ENCODE results near the gene MROH9. TPM values are rescaled to one million over a fixed set of nuclear protein-coding genes. Genes with fewer than 3 reads are reported as not detected.

Gene MROH9, protein sequence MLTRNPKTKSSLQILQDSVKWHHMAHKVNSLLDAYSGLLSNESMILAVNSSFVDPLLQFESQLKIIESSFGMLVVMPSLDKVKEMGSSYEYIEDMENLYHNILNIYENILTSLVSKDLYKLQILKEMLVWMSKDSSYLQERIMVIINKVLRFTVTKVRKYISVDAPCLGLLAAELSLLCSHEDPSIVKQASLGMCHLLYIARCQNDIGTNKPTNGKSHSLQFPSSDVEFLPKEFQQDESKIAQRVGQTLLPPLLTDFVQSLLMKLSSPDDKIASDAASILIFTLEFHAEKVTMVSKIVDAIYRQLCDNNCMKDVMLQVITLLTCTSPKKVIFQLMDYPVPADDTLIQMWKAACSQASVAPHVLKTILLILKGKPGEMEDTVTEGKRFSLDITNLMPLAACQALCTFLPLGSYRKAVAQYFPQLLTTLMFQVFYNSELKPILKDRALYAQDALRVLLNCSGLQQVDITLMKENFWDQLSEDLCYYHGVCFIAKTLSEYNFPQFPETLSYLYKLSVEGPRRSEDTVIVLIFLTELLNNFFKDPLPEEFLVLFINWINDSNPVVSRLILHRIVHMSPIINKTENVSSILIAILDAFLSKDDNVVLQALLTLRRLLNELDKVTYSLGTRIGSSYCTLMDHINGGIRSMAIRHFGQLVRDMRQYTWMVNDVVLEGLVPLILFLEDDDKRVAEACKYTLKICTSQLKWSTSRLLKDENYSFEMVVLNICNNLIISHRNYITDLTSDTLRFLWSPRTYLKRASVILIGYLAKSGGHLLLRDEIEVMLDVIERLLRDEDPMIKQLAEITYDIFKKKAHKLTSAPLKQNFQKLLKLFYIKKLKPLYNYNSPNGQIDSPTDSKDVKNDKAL
- not detected in 2 replicates for total RNA-seq

DNA sequence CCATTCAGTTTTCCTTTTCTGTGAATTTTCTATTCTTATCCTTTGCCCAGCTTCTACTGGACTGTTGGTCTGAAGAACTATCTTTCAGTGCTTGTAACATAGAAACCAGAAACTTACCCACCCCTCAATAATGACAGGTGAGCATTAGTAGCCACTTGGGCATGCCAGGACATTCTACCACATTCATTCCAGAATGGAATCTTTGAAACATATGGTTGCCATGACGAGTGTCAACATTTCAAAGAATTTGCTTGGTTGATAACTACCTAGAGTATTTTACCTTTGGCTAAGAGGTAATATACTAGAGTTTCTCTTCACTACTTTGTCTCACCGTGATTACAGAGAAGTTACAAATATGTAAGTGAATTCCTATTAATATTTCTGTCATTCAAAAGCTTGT is at the start of gene MROH9:
MROH9 (plus strand) TSS at position 304 of the 400 bp plus-strand sequence. CDS start 10,023 bp downstream, outside the sequence.

DNA sequence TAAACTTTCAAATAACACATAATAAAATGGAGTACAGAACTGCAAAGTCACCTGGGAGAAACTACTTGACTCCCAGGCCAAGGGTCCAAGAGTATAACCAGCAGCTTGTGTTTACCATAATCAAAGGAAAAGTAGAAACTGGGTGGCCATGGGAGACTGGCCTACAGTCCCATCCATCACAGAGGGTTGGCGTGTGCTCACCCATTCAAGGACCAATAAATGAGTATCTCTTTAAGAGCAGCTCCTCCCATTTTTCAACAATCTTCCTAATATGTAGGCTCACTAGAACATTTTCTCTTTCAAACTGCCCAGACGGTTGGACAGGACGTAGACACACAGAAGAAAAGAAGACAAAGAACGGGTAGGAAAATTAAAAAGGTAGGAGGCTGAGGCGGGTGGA is 155.3 kb downstream of the MROH9 start, which contains the start of gene FMO3:
FMO3 (plus strand) TSS at position 302 of the 400 bp plus-strand sequence. CDS start 1,754 bp downstream, outside the sequence.

Other genes with a start within 250 kb of the MROH9 start
- gene FMO3, start 155.4 kb downstream of the MROH9 start, total RNA-seq, result under 0.01 TPM in 1 of 2 replicates, not detected in the other
- not detected in 2 replicates for gene FMO2, start 249.8 kb downstream of the MROH9 start, total RNA-seq